ENCODE results near the gene TRPV4. TPM values are rescaled to one million over a fixed set of nuclear protein-coding genes. Genes with fewer than 3 reads are reported as not detected.

Gene TRPV4
- polyA plus RNA-seq, 1 of the 3 experiments (the other 2 are of a cell fraction) = 5.2 TPM

GRCh38 chr12:109804820-109805761 lies 28.1 kb downstream of the TRPV4 start:
- WGBS (ENCODE audit: low lambda C conversion rate) = 24% methylated on average over 9 of the region's 12 CpGs
- no peaks in the 10 kb centered on the region for H3F3A ChIP-seq (replicated peaks; ENCODE audit: insufficient read depth)
- H2AFZ ChIP-seq (ENCODE audit: low read depth) = no peak overlapping the region
- H3K27ac ChIP-seq (ENCODE audit: low read depth in 2 of 2, low read length in 1 of 2) = no peak overlapping the region
- TF ChIP-seq JUND (IDR thresholded peaks at IDR 0.05) (no peak), ZBTB33 (IDR thresholded peaks at IDR 0.05; ENCODE audit: borderline replicate concordance, low read depth) (no peak), RFX5 (IDR thresholded peaks at IDR 0.05; ENCODE audit: low read length) (no peak), GATA2 (CRISPR knock-in tag; IDR thresholded peaks at IDR 0.05) (no peak), NFIC (IDR thresholded peaks at IDR 0.05; ENCODE audit: borderline replicate concordance) (no peak), TEAD4 (IDR thresholded peaks at IDR 0.05; ENCODE audit: borderline replicate concordance, insufficient read depth) (no peak), YY1 (IDR thresholded peaks at IDR 0.05; ENCODE audit: low read depth) (no peak), FOSL2 (IDR thresholded peaks at IDR 0.05; ENCODE audit: borderline replicate concordance, low read depth) (no peak), SMC3 (IDR thresholded peaks at IDR 0.05; ENCODE audit: low read depth, low read length) (peak; percentile 87), PBX3 (IDR thresholded peaks at IDR 0.05) (no peak), CHD2 (IDR thresholded peaks at IDR 0.05; ENCODE audit: low read length, partially characterized antibody) (no peak), RAD21 (IDR thresholded peaks at IDR 0.05; ENCODE audit: low read length) (peak; percentile 77), SIN3A (IDR thresholded peaks at IDR 0.05; ENCODE audit: borderline replicate concordance, low read depth, low read length) (no peak), GABPA (IDR thresholded peaks at IDR 0.05; ENCODE audit: low read depth) (no peak), RCOR1 (IDR thresholded peaks at IDR 0.05; ENCODE audit: low read length) (no peak), RXRA (IDR thresholded peaks at IDR 0.05; ENCODE audit: borderline replicate concordance, low read depth) (no peak), TCF12 (IDR thresholded peaks at IDR 0.05) (no peak), EP300 (IDR thresholded peaks at IDR 0.05; ENCODE audit: borderline replicate concordance in 1 of 2, low read depth in 1 of 2, low read length in 1 of 2) (no peak), POLR2AphosphoS5 (IDR thresholded peaks at IDR 0.05; ENCODE audit: low read depth, low read length) (no peak), ELF1 (IDR thresholded peaks at IDR 0.05) (no peak), EZH2phosphoT487 (IDR thresholded peaks at IDR 0.05; ENCODE audit: borderline replicate concordance, low read depth) (no peak)
- TF ChIP-seq, protein P1, sequence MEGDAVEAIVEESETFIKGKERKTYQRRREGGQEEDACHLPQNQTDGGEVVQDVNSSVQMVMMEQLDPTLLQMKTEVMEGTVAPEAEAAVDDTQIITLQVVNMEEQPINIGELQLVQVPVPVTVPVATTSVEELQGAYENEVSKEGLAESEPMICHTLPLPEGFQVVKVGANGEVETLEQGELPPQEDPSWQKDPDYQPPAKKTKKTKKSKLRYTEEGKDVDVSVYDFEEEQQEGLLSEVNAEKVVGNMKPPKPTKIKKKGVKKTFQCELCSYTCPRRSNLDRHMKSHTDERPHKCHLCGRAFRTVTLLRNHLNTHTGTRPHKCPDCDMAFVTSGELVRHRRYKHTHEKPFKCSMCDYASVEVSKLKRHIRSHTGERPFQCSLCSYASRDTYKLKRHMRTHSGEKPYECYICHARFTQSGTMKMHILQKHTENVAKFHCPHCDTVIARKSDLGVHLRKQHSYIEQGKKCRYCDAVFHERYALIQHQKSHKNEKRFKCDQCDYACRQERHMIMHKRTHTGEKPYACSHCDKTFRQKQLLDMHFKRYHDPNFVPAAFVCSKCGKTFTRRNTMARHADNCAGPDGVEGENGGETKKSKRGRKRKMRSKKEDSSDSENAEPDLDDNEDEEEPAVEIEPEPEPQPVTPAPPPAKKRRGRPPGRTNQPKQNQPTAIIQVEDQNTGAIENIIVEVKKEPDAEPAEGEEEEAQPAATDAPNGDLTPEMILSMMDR (IDR thresholded peaks at IDR 0.05) = peak; percentile 93
- TF ChIP-seq, protein P2, sequence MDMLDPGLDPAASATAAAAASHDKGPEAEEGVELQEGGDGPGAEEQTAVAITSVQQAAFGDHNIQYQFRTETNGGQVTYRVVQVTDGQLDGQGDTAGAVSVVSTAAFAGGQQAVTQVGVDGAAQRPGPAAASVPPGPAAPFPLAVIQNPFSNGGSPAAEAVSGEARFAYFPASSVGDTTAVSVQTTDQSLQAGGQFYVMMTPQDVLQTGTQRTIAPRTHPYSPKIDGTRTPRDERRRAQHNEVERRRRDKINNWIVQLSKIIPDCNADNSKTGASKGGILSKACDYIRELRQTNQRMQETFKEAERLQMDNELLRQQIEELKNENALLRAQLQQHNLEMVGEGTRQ (IDR thresholded peaks at IDR 0.05; ENCODE audit: borderline replicate concordance, low read depth, low read length) = no peak
- TF ChIP-seq, protein P3, sequence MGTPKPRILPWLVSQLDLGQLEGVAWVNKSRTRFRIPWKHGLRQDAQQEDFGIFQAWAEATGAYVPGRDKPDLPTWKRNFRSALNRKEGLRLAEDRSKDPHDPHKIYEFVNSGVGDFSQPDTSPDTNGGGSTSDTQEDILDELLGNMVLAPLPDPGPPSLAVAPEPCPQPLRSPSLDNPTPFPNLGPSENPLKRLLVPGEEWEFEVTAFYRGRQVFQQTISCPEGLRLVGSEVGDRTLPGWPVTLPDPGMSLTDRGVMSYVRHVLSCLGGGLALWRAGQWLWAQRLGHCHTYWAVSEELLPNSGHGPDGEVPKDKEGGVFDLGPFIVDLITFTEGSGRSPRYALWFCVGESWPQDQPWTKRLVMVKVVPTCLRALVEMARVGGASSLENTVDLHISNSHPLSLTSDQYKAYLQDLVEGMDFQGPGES (IDR thresholded peaks at IDR 0.05; ENCODE audit: low read depth, low read length) = no peak
- TF ChIP-seq, protein P4, sequence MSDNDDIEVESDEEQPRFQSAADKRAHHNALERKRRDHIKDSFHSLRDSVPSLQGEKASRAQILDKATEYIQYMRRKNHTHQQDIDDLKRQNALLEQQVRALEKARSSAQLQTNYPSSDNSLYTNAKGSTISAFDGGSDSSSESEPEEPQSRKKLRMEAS (IDR thresholded peaks at IDR 0.05; ENCODE audit: low read depth) = no peak
- POLR2A ChIA-PET = no interaction called here
- H3K4me3 ChIP-seq (ENCODE audit: low read depth in 2 of 2, low read length in 1 of 2) = no peak overlapping the region; a peak in 1 of 4 replicates
- no peaks in the 10 kb centered on the region for H3K79me2 ChIP-seq (ENCODE audit: insufficient read depth)
- H3K9ac ChIP-seq = no peak overlapping the region
- no peaks in the 10 kb centered on the region for H3K9me2 ChIP-seq
- no peaks in the 10 kb centered on the region for H3K27me3 ChIP-seq (ENCODE audit: insufficient read depth)
- H3K4me2 ChIP-seq = no peak overlapping the region
- peak; percentile 89 for DNase-seq
- H3K4me1 ChIP-seq (ENCODE audit: control insufficient read depth in 1 of 2, insufficient read depth in 2 of 2, low read depth in 1 of 2, low read length in 1 of 2) = no peaks in the 10 kb centered on the region
- no peaks in the 10 kb centered on the region for H3K36me3 ChIP-seq (replicated peaks in 1 of 2; ENCODE audit: control insufficient read depth in 1 of 2, insufficient read depth in 2 of 2, low read length in 1 of 2)
- no peaks in the 10 kb centered on the region for H4K20me1 ChIP-seq (ENCODE audit: insufficient read depth)
- no peaks in the 10 kb centered on the region for H3K9me3 ChIP-seq
- CTCF ChIA-PET = interaction anchor here (0.6 to 4.3 kb wide), 38 partner anchors 9 to 437 kb away, joined by 3 to 89 read pairs (median 4); partner anchors contain the start of genes GLTP and TRPV4
